ENCODE results near the gene ARID5B.

ARID5B gene

GRCh38 chr10:62052276-62052675 lies 150.8 kb downstream of the ARID5B start:
- Histone ChIP-seq H3K9me3 (replicated peaks; ENCODE audit: insufficient read depth, low read length) (no peaks in the 10 kb centered on the region), H3K36me3 (replicated peaks; ENCODE audit: insufficient read depth, low read length) (peaks cover 15% of the 10 kb centered on the region), H3K4me1 (ENCODE audit: low read length) (peaks cover 45% of the 10 kb centered on the region), H3K27me3 (replicated peaks; ENCODE audit: insufficient read depth, low read length) (no peaks in the 10 kb centered on the region), H3K4me3 (ENCODE audit: low read length) (peak overlapping the region; percentile 72; the same call in 1 of the 2 replicates), H3K27ac (ENCODE audit: low read length) (peak overlapping the region; percentile 94), H3K9ac (ENCODE audit: low read length) (peak overlapping the region; percentile 96; the same call in 1 of the 2 replicates), H4K20me1 (ENCODE audit: insufficient read depth, low read length) (no peaks in the 10 kb centered on the region), H2AFZ (ENCODE audit: low read length) (no peak overlapping the region), H3K9me2 (replicated peaks; ENCODE audit: insufficient read depth, low read length) (no peaks in the 10 kb centered on the region), H3F3A (ENCODE audit: insufficient read depth, low read length) (peaks cover 46% of the 10 kb centered on the region), H3K4me2 (ENCODE audit: low read depth, low read length) (peak overlapping the region; percentile 71), H3K79me2 (ENCODE audit: low read length) (peaks cover 98% of the 10 kb centered on the region)
- no peak for TF ChIP-seq EZH2phosphoT487 (IDR thresholded peaks at IDR 0.05; ENCODE audit: low read length)
- no peak for TF ChIP-seq EZH2 (optimal IDR thresholded peaks at IDR 0.05; ENCODE audit: low read depth, low read length)
- no peak for DNase-seq

DNA sequence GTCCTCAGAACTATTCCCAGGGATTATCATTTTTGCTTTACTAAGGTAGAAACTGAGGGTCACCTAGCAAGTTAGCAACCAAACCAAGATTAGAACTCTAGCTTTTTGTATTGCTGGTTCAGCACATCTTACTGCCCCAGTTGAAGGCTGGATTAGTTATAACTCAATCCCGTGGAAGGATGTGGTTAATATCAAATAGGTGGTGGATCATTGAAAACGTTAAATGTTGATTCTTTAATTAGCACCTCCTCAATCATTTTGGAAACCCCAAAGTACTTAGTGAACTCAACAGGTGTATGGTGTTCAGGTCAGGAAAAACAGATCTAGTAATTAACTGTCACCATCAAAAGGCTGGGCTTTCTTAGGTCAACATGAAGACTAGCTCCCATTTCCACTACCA lies 152.4 kb downstream of the ARID5B start:
- peak overlapping the region; percentile 23; the same call in 1 of the 2 replicates for H3K9ac ChIP-seq (ENCODE audit: low read length)
- no peak for TF ChIP-seq EZH2 (optimal IDR thresholded peaks at IDR 0.05; ENCODE audit: low read depth, low read length)
- no peak for TF ChIP-seq CTCF (IDR thresholded peaks at IDR 0.05; ENCODE audit: low read length)
- no peak for TF ChIP-seq EZH2phosphoT487 (IDR thresholded peaks at IDR 0.05; ENCODE audit: low read length)
- H3F3A ChIP-seq (ENCODE audit: insufficient read depth, low read length): peaks cover 30% of the 10 kb centered on the region
- no peaks in the 10 kb centered on the region for H3K27me3 ChIP-seq (replicated peaks; ENCODE audit: insufficient read depth, low read length)
- no peaks in the 10 kb centered on the region for H3K9me2 ChIP-seq (replicated peaks; ENCODE audit: insufficient read depth, low read length)
- H3K4me3 ChIP-seq (ENCODE audit: low read length): no peak overlapping the region
- peaks cover 21% of the 10 kb centered on the region for H3K36me3 ChIP-seq (replicated peaks; ENCODE audit: insufficient read depth, low read length)
- no peak overlapping the region for H2AFZ ChIP-seq (ENCODE audit: low read length)
- no peaks in the 10 kb centered on the region for H3K9me3 ChIP-seq (replicated peaks; ENCODE audit: insufficient read depth, low read length)
- peak overlapping the region; percentile 94; the same call in 1 of the 2 replicates for H3K27ac ChIP-seq (ENCODE audit: low read length)
- H3K4me1 ChIP-seq (ENCODE audit: low read length): peaks cover 33% of the 10 kb centered on the region
- peak; percentile 55 for DNase-seq
- peak overlapping the region; percentile 71 for H3K4me2 ChIP-seq (ENCODE audit: low read depth, low read length)
- no peaks in the 10 kb centered on the region for H4K20me1 ChIP-seq (ENCODE audit: insufficient read depth, low read length)
- peaks cover 98% of the 10 kb centered on the region for H3K79me2 ChIP-seq (ENCODE audit: low read length)

DNA sequence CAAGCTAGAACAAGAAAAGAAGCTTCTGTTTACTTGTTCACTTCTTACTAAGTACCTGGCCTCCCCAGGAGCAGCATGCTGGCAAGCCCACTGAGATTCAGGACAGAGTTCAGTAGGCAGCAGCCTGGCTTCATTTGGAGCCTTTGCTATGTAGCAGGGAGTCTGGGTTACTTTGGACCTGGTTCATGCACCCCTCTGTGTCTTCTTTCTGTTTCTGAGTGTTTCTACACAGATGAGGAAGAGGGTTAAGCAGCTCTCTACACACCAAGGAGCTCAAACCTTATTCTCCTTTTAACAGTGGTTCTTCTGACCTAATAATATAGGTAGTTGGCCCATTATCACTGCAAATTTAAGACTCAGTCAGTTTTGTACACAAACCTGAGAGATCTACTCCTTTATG lies 152.9 kb downstream of the ARID5B start:
- peaks cover 24% of the 10 kb centered on the region for H3F3A ChIP-seq (ENCODE audit: insufficient read depth, low read length)
- peaks cover 33% of the 10 kb centered on the region for H3K4me1 ChIP-seq (ENCODE audit: low read length)

More for the DNA sequence above, 152.9 kb downstream of the ARID5B start:
- H3K4me3 ChIP-seq (ENCODE audit: low read length): no peak overlapping the region
- H3K9me2 ChIP-seq (replicated peaks; ENCODE audit: insufficient read depth, low read length): no peaks in the 10 kb centered on the region
- no peak overlapping the region for H2AFZ ChIP-seq (ENCODE audit: low read length)
- H3K9me3 ChIP-seq (replicated peaks; ENCODE audit: insufficient read depth, low read length): no peaks in the 10 kb centered on the region
- H3K27me3 ChIP-seq (replicated peaks; ENCODE audit: insufficient read depth, low read length): no peaks in the 10 kb centered on the region
- H3K4me2 ChIP-seq (ENCODE audit: low read depth, low read length): peak overlapping the region; percentile 24; the same call in 1 of the 2 replicates
- peak overlapping the region; percentile 94; the same call in 1 of the 2 replicates for H3K27ac ChIP-seq (ENCODE audit: low read length)
- peaks cover 98% of the 10 kb centered on the region for H3K79me2 ChIP-seq (ENCODE audit: low read length)
- no peak for DNase-seq
- H4K20me1 ChIP-seq (ENCODE audit: insufficient read depth, low read length): no peaks in the 10 kb centered on the region
- no peak for TF ChIP-seq EZH2phosphoT487 (IDR thresholded peaks at IDR 0.05; ENCODE audit: low read length)
- no peak for TF ChIP-seq EZH2 (optimal IDR thresholded peaks at IDR 0.05; ENCODE audit: low read depth, low read length)
- no peak for TF ChIP-seq CTCF (IDR thresholded peaks at IDR 0.05; ENCODE audit: low read length)
- peaks cover 21% of the 10 kb centered on the region for H3K36me3 ChIP-seq (replicated peaks; ENCODE audit: insufficient read depth, low read length)
- H3K9ac ChIP-seq (ENCODE audit: low read length): peak overlapping the region; percentile 23; the same call in 1 of the 2 replicates
